ENCODE measurements around the gene TOR4A.
A peak's percentile ranks its signal among the peaks of the same experiment; 100 is the strongest.

The TOR4A gene

GRCh38 chr9:137244486-137245449, 32.8 kb upstream of the TOR4A start:
- H3K4me1 Mint-ChIP-seq (ENCODE audit: low read depth), result peaks cover 12% of the 10 kb centered on the region
- H3K36me3 Mint-ChIP-seq, result peaks cover 4% of the 10 kb centered on the region
- H3K9me3 Mint-ChIP-seq (ENCODE audit: low read depth), result no peaks in the 10 kb centered on the region
- H3K27me3 Mint-ChIP-seq, result no peaks in the 10 kb centered on the region
- H3K4me3 Mint-ChIP-seq, result no peak overlapping the region
- H3K27ac Mint-ChIP-seq, result no peak overlapping the region

- Mint-ChIP-seq H3K4me3 (no peak overlapping the region), H3K27me3 (no peaks in the 10 kb centered on the region), H3K27ac (no peak overlapping the region), H3K9me3 (ENCODE audit: low read depth) (no peaks in the 10 kb centered on the region), H3K4me1 (ENCODE audit: low read depth) (peaks cover 12% of the 10 kb centered on the region), H3K36me3 (peaks cover 4% of the 10 kb centered on the region)
Observed at GRCh38 chr9:137245450-137246421, 31.8 kb upstream of the TOR4A start.

DNA sequence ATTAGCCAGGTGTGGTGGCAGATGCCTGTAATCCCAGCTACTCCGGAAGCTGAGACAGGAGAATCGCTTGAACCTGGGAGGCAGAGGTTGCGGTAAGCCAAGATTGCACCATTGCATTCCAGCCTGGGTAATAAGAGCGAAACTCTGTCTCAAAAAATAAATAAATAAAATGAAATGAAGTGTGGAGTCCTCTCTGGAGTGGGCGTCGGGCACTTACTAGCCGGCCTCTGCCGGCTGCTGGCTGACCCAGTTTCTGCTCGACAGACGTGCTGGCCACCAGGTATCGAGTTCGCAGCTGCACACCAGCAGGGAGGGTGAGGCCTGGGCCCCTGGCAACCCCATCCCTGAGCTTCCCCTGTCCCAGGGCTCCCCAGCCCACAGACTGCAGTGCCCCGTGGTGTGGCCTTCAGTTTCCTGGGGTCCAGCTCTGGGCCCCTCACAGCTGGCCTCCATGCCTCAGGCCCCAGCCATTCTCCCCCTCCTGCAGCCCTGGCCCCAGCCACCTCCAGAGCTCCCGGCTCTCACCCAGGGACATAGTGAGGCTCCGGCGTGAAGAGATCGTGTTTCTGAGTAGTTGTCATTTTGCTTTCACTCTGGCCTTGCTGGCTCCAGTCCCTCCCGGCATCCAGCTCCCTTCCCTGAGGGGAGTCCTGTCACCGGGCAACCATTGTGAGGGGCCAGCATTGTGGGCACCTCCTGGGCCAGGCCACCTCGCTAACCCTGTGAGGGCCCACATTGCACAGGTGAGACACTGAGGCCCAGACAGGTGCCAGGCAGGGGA, 30.2 kb upstream of the TOR4A start:
- Mint-ChIP-seq H3K27me3 (no peaks in the 10 kb centered on the region), H3K4me3 (no peak overlapping the region), H3K4me1 (ENCODE audit: low read depth) (peaks cover 7% of the 10 kb centered on the region), H3K36me3 (peaks cover 4% of the 10 kb centered on the region), H3K9me3 (ENCODE audit: low read depth) (no peaks in the 10 kb centered on the region), H3K27ac (no peak overlapping the region)

- Mint-ChIP-seq H3K4me3 (no peak overlapping the region), H3K9me3 (ENCODE audit: low read depth) (no peaks in the 10 kb centered on the region), H3K27ac (no peak overlapping the region), H3K4me1 (ENCODE audit: low read depth) (peaks cover 1% of the 10 kb centered on the region), H3K27me3 (no peaks in the 10 kb centered on the region), H3K36me3 (peaks cover under 1% of the 10 kb centered on the region)
Observed at GRCh38 chr9:137247916-137248175, 29.7 kb upstream of the TOR4A start.

DNA sequence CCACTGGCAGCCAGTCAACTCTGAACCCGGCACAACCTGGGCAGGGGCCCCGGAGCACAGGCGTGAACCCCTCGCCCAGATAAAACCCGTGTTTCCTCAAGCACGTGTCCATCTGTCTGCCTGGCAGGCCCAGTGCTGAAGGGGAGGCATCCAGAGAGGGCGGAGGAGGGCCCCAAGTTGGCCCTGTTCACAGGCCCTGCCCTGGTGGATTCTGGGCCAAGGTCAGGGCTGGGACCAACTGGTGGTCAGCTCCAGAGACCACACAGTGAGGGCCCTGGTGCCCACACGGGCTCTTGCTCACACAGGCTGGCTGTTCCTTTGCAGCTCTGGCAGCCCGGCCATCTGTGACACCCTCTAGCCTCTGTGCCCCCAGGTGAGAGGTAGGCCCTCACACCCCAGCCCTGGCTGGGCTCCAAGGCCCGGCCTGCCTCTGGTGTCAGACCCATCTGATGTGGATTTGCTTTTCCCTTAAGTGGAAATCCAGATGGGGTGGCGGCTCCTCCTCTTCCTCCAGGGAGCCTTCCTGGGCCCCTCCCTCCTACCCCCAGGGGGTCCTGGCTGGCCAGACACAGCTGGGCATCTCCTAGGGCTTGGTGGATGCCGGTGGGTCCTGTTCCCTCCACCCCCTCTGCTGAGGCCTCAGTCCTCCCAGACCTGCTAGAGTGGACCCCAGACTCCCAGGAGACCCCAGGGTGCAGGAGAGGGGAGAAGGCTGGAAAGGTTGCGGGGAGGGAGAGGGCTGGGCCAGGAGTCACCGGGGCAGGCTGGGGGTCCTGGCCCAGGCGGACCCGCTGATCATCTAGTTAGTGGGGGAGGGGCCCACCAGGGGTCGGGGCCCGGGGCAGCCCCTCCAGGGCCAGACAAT, 27.0 kb upstream of the TOR4A start:
- no peaks in the 10 kb centered on the region for H3K36me3 Mint-ChIP-seq
- H3K27ac Mint-ChIP-seq, result no peak overlapping the region
- no peaks in the 10 kb centered on the region for H3K27me3 Mint-ChIP-seq
- H3K4me3 Mint-ChIP-seq, result no peak overlapping the region
- peaks cover 7% of the 10 kb centered on the region for H3K4me1 Mint-ChIP-seq (ENCODE audit: low read depth)
- H3K9me3 Mint-ChIP-seq (ENCODE audit: low read depth), result no peaks in the 10 kb centered on the region

DNA sequence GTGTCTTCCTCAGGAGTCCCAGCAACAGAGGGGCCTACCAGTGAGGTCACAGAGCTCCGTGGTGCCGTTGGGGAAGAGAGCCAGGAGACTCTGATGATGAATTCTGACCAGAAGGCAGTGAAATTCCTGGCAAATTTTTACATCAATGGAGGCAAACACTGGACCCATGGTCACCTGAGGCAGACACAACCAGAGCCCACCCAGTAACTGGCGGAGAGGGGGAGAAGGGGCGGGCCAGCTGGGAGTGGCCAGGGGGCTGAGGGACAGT, 26.4 kb upstream of the TOR4A start, which contains the start of gene STPG3:
Gene STPG3 (plus strand): TSS at position 93 of the 268 bp plus-strand sequence. CDS start 1 bp downstream, at position 94.
- Mint-ChIP-seq H3K36me3 (no peaks in the 10 kb centered on the region), H3K4me1 (ENCODE audit: low read depth) (peaks cover 8% of the 10 kb centered on the region), H3K27ac (no peak within 1 kb of the TSS), H3K9me3 (ENCODE audit: low read depth) (no peaks in the 10 kb centered on the region), H3K4me3 (no peak within 1 kb of the TSS), H3K27me3 (no peaks in the 10 kb centered on the region)

DNA sequence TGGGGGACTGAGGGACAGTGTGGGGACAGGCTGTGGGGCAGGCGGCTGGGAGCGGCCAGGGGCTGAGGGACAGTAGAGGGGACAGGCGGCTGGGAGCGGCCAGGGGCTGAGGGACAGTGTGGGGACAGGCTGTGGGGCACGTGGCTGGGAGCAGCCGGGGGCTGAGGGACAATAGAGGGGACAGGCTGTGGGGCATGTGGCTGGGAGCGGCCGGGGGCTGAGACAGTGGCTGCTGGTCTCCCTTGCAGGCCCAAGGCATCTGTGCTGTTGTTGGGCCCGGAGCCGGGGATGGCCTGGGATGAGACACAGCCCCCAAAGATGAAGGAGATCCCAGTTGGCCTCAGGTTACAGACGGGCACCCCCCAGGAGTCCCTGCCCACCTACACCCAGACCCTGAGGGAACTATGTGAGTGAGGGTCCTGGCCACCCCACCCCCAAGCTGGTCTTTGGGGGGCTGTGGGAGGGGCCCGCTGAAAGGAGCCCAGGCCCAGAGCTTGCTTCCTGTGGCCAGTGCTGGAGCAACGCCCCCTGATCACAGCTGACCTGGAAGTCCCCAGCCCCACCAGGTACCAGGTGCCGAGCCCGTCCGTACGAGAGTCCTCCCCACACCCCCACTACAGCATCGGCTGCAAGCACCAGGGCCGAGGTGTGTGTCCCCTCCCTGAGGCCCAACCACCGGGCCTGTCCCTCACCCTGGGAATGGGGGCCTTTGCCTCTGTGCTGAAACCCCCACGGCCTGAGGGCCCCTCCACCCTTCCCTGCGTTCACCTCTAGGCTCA, 25.8 kb upstream of the TOR4A start:
- H3K36me3 Mint-ChIP-seq, result no peaks in the 10 kb centered on the region

GRCh38 chr9:137252555-137253506, 24.7 kb upstream of the TOR4A start:
- Mint-ChIP-seq H3K4me3 (no peak overlapping the region), H3K36me3 (no peaks in the 10 kb centered on the region), H3K27ac (no peak overlapping the region), H3K4me1 (ENCODE audit: low read depth) (peaks cover 14% of the 10 kb centered on the region), H3K27me3 (no peaks in the 10 kb centered on the region), H3K9me3 (ENCODE audit: low read depth) (no peaks in the 10 kb centered on the region)

More for the DNA sequence above, 25.8 kb upstream of the TOR4A start:
- H3K27me3 Mint-ChIP-seq, result no peaks in the 10 kb centered on the region
- H3K4me1 Mint-ChIP-seq (ENCODE audit: low read depth), result peaks cover 12% of the 10 kb centered on the region
- no peaks in the 10 kb centered on the region for H3K9me3 Mint-ChIP-seq (ENCODE audit: low read depth)
- no peak overlapping the region for H3K4me3 Mint-ChIP-seq
- no peak overlapping the region for H3K27ac Mint-ChIP-seq

DNA sequence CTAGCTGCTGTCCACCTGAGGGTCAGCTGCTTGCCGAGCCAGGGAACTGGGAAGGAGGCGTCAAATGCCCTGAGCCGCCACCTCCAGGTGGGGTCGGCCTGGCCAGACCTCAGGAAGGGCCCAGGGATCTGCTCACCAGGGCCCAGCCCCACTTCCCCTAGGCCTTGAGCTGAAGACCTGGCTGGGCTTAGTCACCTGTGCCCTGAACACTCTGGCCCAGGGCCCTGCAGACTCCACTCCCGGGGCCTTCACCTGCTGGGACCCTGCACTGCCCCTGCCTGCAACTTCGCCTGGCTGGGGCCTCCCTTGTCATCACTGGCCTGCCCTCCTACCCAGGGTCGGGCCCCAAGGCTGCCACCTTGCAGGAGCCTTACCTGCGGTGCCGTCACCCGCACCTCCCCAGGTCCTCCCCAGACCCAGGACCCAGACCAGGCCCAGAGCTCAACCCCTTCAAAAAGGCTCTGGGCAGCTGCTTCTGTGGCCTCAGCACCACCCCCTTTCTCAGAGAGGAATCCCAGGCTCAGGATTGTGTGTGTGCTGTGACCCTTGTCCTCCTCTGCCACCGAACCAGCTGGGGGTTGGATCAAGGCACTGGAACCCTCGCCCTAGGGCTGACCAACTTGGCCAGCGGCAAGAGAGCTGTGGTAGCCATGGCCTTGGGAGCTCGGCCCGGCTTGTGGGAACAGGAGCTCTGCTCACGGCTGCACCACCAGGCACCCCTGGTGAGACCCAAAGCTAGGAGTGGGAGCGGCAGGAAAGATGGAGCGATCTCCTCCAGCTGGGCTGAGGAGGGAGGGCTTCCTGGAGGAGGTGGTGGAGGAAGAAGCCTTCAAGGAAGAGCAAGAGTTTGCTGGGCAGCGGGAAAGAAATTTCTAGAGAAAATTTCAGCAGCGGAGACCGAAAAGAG, 23.6 kb upstream of the TOR4A start:
- Mint-ChIP-seq H3K27me3 (no peaks in the 10 kb centered on the region), H3K4me1 (ENCODE audit: low read depth) (peaks cover 14% of the 10 kb centered on the region), H3K27ac (peak overlapping the region; percentile 78), H3K9me3 (ENCODE audit: low read depth) (no peaks in the 10 kb centered on the region), H3K36me3 (no peaks in the 10 kb centered on the region), H3K4me3 (peak overlapping the region; percentile 90)

DNA sequence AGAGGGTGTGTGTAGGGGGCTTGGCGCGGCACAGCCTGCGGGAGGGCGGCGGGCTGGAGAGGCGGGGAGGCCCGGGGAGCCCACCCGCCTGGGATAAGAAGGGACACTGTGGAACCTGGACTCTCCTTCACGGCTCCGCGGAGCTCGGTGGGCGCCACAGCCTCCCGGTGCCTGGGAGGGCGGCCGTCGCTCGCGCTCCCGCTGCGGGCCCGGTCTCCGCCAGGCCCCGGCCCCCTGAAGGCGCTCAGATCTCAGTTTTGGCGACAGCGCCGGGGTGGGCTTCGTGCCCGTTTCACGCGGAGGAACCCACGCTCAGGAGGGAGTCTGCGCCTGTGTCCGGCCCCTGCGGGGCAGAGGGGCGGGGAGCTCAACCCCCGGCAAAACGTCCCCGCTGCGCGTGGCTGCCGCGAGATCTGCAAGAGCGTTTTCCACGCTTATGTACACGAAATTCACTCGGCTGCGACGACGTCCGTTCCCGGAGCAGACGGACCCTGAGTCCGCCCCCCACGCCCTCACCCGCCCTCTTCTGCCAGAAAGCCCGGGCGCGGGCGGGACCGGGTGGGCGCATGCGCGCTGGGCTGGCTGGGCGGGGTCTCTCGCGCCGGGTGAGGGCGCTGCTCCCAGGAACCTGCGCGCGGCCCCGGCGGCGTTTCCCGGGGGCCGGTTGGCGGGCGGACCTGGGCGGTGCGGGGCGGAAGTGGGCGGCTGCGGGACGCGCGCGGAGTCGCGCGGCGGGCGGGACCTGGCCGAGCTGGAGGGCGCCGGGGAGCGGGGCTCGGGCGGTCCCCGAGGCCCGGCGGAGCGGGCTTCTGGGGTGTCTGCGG, 22.7 kb upstream of the TOR4A start, which contains the start of gene NELFB:
Gene NELFB (plus strand): TSS at position 704 of the 824 bp plus-strand sequence.
- Mint-ChIP-seq H3K9me3 (ENCODE audit: low read depth) (no peaks in the 10 kb centered on the region), H3K4me1 (ENCODE audit: low read depth) (peaks cover 14% of the 10 kb centered on the region), H3K27ac (peak within 1 kb of the TSS; percentile 78), H3K4me3 (peak within 1 kb of the TSS; percentile 90), H3K27me3 (no peaks in the 10 kb centered on the region), H3K36me3 (no peaks in the 10 kb centered on the region)

GRCh38 chr9:137255448-137256114, 21.9 kb upstream of the TOR4A start:
- Mint-ChIP-seq H3K4me1 (ENCODE audit: low read depth) (peaks cover 14% of the 10 kb centered on the region), H3K27me3 (no peaks in the 10 kb centered on the region), H3K4me3 (peak overlapping the region; percentile 87), H3K36me3 (no peaks in the 10 kb centered on the region), H3K27ac (no peak overlapping the region), H3K9me3 (ENCODE audit: low read depth) (no peaks in the 10 kb centered on the region)

Data from activated naive CD8-positive, alpha-beta T cell (primary cell).